Panc1 (cell line): ENCODE measurements around the gene SIN3B.

Source experiments
- POLR2AphosphoS5 ChIP-seq: IDR thresholded peaks from 2 replicates; pipeline ENCODE4 v1.6.1; 2012; ENCODE audit warnings: mild to moderate bottlenecking, low read depth, low read length, moderate library complexity
- TF ChIP-seq, protein P1 (sequence below): fragments of 450-650 bp; IDR thresholded peaks from 2 replicates; pipeline ENCODE4 v1.5.1; 2017; ENCODE audit warnings: mild to moderate bottlenecking
- TF ChIP-seq, protein P2 (sequence below), 2 experiments: IDR thresholded peaks; 2 replicates each; pipeline ENCODE4 v1.6.1; 2011 to 2012; ENCODE audit warnings: low read depth in 2 of 2, control low read depth in 1 of 2, low read length in 1 of 2, mild to moderate bottlenecking in 1 of 2, moderate library complexity in 1 of 2; ENCODE audit not compliant: insufficient read depth in 1 of 2

DNA sequence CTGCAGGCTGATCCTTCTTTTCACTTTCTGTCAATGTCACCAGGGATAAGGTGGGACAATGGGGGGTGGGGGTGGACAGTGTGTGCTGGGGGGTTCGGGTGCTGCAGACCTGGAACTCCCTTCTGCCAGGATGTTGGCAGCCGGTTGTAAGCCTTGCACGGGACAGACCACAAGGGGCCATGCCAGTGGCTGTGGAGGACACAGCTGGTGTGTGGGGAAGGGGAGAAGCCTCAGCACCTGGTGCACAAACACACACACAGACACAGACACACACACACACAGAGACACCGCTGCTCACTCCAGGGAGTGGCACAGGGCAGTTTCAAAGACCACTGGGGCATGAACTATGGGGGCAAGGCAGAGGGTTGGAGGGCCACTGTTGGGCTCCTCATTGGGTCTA, 63.2 kb downstream of the SIN3B start:
- TF ChIP-seq, protein P1, sequence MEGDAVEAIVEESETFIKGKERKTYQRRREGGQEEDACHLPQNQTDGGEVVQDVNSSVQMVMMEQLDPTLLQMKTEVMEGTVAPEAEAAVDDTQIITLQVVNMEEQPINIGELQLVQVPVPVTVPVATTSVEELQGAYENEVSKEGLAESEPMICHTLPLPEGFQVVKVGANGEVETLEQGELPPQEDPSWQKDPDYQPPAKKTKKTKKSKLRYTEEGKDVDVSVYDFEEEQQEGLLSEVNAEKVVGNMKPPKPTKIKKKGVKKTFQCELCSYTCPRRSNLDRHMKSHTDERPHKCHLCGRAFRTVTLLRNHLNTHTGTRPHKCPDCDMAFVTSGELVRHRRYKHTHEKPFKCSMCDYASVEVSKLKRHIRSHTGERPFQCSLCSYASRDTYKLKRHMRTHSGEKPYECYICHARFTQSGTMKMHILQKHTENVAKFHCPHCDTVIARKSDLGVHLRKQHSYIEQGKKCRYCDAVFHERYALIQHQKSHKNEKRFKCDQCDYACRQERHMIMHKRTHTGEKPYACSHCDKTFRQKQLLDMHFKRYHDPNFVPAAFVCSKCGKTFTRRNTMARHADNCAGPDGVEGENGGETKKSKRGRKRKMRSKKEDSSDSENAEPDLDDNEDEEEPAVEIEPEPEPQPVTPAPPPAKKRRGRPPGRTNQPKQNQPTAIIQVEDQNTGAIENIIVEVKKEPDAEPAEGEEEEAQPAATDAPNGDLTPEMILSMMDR = no peak
- TF ChIP-seq POLR2AphosphoS5 = no peak
- TF ChIP-seq, protein P2, sequence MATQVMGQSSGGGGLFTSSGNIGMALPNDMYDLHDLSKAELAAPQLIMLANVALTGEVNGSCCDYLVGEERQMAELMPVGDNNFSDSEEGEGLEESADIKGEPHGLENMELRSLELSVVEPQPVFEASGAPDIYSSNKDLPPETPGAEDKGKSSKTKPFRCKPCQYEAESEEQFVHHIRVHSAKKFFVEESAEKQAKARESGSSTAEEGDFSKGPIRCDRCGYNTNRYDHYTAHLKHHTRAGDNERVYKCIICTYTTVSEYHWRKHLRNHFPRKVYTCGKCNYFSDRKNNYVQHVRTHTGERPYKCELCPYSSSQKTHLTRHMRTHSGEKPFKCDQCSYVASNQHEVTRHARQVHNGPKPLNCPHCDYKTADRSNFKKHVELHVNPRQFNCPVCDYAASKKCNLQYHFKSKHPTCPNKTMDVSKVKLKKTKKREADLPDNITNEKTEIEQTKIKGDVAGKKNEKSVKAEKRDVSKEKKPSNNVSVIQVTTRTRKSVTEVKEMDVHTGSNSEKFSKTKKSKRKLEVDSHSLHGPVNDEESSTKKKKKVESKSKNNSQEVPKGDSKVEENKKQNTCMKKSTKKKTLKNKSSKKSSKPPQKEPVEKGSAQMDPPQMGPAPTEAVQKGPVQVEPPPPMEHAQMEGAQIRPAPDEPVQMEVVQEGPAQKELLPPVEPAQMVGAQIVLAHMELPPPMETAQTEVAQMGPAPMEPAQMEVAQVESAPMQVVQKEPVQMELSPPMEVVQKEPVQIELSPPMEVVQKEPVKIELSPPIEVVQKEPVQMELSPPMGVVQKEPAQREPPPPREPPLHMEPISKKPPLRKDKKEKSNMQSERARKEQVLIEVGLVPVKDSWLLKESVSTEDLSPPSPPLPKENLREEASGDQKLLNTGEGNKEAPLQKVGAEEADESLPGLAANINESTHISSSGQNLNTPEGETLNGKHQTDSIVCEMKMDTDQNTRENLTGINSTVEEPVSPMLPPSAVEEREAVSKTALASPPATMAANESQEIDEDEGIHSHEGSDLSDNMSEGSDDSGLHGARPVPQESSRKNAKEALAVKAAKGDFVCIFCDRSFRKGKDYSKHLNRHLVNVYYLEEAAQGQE (IDR thresholded peaks at IDR 0.05; ENCODE audit: insufficient read depth in 1 of 2, low read depth in 2 of 2, low read length in 1 of 2) = no peak
